Thyroid gland (tissue), 4 donors: Measurements from ENCODE around the gene MRPS9.

Experiments
- CTCF ChIP-seq, 6 experiments: fragments of 200-600 bp in 3 of 6; fragments of 450-650 bp in 3 of 6; sonication (generic) in 3 of 6; IDR thresholded peaks; one replicate each; pipeline ENCODE4 v1.5.1; 2016 to 2019; ENCODE audit warnings: antibody characterized with exemption in 6 of 6, mild to moderate bottlenecking in 2 of 6, inconsistent platforms in 1 of 6, moderate library complexity in 1 of 6
- POLR2A ChIP-seq, 2 donors: fragments of 450-650 bp; IDR thresholded peaks; one replicate each; pipeline ENCODE4 v1.6.1; 2017; ENCODE audit warnings: antibody characterized with exemption in 2 of 2, mild to moderate bottlenecking in 2 of 2, moderate library complexity in 1 of 2

- TF ChIP-seq CTCF (IDR thresholded peaks at IDR 0.05) (no peak), POLR2A (IDR thresholded peaks at IDR 0.05) (no peak)
Observed at GRCh38 chr2:105104208-105104731, 66.4 kb downstream of the MRPS9 start.
